ENCODE results near the gene SFMBT2. TPM values are rescaled to one million over a fixed set of nuclear protein-coding genes. Genes with fewer than 3 reads are reported as not detected.

SFMBT2 gene
- total and polyA plus RNA-seq, 4 donors: 2.9 to 11.0 (median 6.5) TPM

DNA sequence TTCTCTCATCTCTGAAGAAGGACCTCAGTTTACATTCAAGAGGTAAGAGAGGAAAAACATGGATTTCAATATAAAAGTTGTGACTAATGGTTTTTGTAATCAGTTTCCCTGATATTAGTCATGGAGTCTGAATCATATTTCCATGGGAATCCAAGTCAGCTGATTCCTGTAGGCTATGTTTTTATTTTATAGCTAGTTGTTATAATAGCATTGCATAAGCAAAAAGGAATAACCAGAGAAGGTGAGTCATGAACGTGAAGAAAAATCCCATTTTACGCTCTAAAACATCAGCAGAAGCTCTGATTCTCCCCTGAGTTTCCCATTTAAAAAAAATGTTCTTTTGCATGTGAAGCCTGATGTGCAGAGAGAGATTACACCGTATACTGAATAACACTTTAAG is 299.3 kb downstream of the SFMBT2 start:
- no peak overlapping the region for H3K27ac ChIP-seq (ENCODE audit: low read depth in 1 of 2, low read length in 1 of 2)
- peaks cover 0 to 3% (median 1%) of the 10 kb centered on the region in 4 donors for H3K9me3 ChIP-seq (ENCODE audit: control insufficient read depth in 4 of 4, insufficient read depth in 3 of 4, low read length in 3 of 4)
- H3K4me1 ChIP-seq (ENCODE audit: control insufficient read depth in 5 of 5, insufficient read depth in 5 of 5, low read length in 5 of 5): peaks cover 0 to 1% (median 0%) of the 10 kb centered on the region in 5 donors
- ATAC-seq (ENCODE audit: insufficient read depth, low FRiP score): no peak
- peaks cover 0 to 32% (median 20%) of the 10 kb centered on the region in 3 donors for H3K27me3 ChIP-seq (ENCODE audit: control insufficient read depth in 3 of 3, insufficient read depth in 3 of 3, low read length in 2 of 3)
- TF ChIP-seq, protein P1, sequence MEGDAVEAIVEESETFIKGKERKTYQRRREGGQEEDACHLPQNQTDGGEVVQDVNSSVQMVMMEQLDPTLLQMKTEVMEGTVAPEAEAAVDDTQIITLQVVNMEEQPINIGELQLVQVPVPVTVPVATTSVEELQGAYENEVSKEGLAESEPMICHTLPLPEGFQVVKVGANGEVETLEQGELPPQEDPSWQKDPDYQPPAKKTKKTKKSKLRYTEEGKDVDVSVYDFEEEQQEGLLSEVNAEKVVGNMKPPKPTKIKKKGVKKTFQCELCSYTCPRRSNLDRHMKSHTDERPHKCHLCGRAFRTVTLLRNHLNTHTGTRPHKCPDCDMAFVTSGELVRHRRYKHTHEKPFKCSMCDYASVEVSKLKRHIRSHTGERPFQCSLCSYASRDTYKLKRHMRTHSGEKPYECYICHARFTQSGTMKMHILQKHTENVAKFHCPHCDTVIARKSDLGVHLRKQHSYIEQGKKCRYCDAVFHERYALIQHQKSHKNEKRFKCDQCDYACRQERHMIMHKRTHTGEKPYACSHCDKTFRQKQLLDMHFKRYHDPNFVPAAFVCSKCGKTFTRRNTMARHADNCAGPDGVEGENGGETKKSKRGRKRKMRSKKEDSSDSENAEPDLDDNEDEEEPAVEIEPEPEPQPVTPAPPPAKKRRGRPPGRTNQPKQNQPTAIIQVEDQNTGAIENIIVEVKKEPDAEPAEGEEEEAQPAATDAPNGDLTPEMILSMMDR (IDR thresholded peaks at IDR 0.05; ENCODE audit: control extremely low read depth, extremely low read depth): no peak
- H3K9ac ChIP-seq (ENCODE audit: insufficient read depth in 1 of 2, low read length in 2 of 2): no peak overlapping the region
- no peak for DNase-seq
- no peak overlapping the region for H3K4me3 ChIP-seq
- WGBS, 2 donors: 79 to 95% methylated on average over 3 of the region's 3 CpGs
- H3K36me3 ChIP-seq (ENCODE audit: control insufficient read depth in 4 of 4, insufficient read depth in 4 of 4, low read length in 4 of 4): no peaks in the 10 kb centered on the region

DNA sequence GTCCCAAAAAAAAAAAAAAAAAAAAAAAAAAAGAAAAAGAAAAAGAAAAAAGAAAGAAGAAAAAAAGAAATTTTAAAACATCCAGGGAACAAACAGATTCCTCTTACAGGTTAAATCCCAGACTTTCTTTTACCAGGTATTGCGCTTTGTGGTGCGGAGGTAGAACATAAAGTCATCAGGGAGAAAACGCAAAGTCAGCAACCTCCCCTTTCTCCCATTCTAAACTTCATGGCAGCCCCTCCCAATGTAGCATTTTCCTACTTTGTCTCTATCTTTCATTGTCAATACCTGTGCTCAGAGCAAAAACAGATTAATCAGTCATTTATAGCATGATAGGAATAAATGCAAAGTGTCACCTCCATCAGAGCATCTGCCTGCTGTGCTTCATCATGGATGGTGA is 299.7 kb downstream of the SFMBT2 start:
- Histone ChIP-seq H3K36me3 (ENCODE audit: control insufficient read depth in 4 of 4, insufficient read depth in 4 of 4, low read length in 4 of 4) (no peaks in the 10 kb centered on the region), H3K4me1 (ENCODE audit: control insufficient read depth in 5 of 5, insufficient read depth in 5 of 5, low read length in 5 of 5) (peaks cover 0 to 1% (median 0%) of the 10 kb centered on the region in 5 donors), H3K9ac (ENCODE audit: insufficient read depth in 1 of 2, low read length in 2 of 2) (no peak overlapping the region), H3K27me3 (ENCODE audit: control insufficient read depth in 3 of 3, insufficient read depth in 3 of 3, low read length in 2 of 3) (peaks cover 0 to 28% (median 20%) of the 10 kb centered on the region in 3 donors), H3K4me3 (no peak overlapping the region), H3K27ac (ENCODE audit: low read depth in 1 of 2, low read length in 1 of 2) (no peak overlapping the region), H3K9me3 (ENCODE audit: control insufficient read depth in 4 of 4, insufficient read depth in 3 of 4, low read length in 3 of 4) (peaks cover 0 to 3% (median 1%) of the 10 kb centered on the region in 4 donors)
- ATAC-seq (ENCODE audit: insufficient read depth, low FRiP score) (no peak), DNase-seq (no peak)
- WGBS, 2 donors: 98 to 100% methylated on average over 3 of the region's 3 CpGs
- TF ChIP-seq, protein P1 (IDR thresholded peaks at IDR 0.05; ENCODE audit: control extremely low read depth, extremely low read depth): no peak

Small RNA genes lying within 50 kb of the gene (small RNA-seq; reads per million reads assigned to genes)
- not detected for gene AL590095.2 (ENCODE audit: low replicate concordance)
- gene COX6CP17 (ENCODE audit: low replicate concordance): not detected

All from lung (tissue), 13 donors.